K562 (cell line): ENCODE results near the gene CNTNAP4. TPM values are rescaled to one million over a fixed set of nuclear protein-coding genes. Genes with fewer than 3 reads are reported as not detected.

ENCODE experiments used
- ATAC-seq: fragments of 200-7000 bp; cut with Tn5 transposase; 3 replicates; pipeline ENCODE4 v1.9.1; 2020; ENCODE audit warnings: moderate library complexity
- BruUV-seq: library from RNA; stranded (reverse); fragments of 400-500 nt; replicated peaks from 2 replicates; lab custom pipeline; 2021; lab: Mats Ljungman, UMichigan
- CTCF ChIA-PET: fragments of 300-600 bp; formaldehyde crosslinking; extraction: SDS; loops from one replicate; lab custom pipeline; 2021; ENCODE audit warnings: low intra/inter-chr PET ratio; lab: Yijun Ruan, JAX
- POLR2A ChIA-PET: fragments of 300-600, 350-650 bp; sonication (Branson Sonifier 250); formaldehyde crosslinking; extraction: SDS; loops from one replicate; lab custom pipeline; 2021; ENCODE audit warnings: antibody characterized with exemption, inconsistent platforms; lab: Yijun Ruan, JAX
- DNase-seq, 4 experiments: peaks; one replicate each; pipeline versions ENCODE4 v3.0.0 to v3.0.0-alpha.2; 2011 to 2018; ENCODE audit warnings: low spot score in 3 of 4, mixed read lengths in 3 of 4; ENCODE audit errors: extremely low read depth in 1 of 4
- FAIRE-seq: peaks from 2 replicates; lab custom pipeline; 2011; peaks lifted over from hg19 to GRCh38; lab: Jason Lieb, UNC
- H2AFZ ChIP-seq: 2 replicates; pipeline ENCODE4 v1.6.0; 2011; ENCODE audit warnings: low read depth, low read length, control low read depth, inconsistent platforms
- H3K27ac ChIP-seq: fragments of 200-600 bp; 3 replicates; pipeline ENCODE4 v1.8.0; 2011; ENCODE audit warnings: low read depth, mild to moderate bottlenecking, control low read depth, inconsistent platforms, low read length, moderate library complexity, mixed read lengths; ENCODE audit errors: extremely low read depth
- H3K27me3 ChIP-seq, 2 experiments: fragments of 300-600 bp in 1 of 2; 2 replicates in 1 of 2; 3 replicates in 1 of 2; pipeline versions ENCODE4 v1.6.0 to v1.8.0; 2011; ENCODE audit warnings: inconsistent platforms in 2 of 2, low read length in 2 of 2, mild to moderate bottlenecking in 1 of 2, mixed read lengths in 1 of 2, moderate library complexity in 1 of 2; ENCODE audit not compliant: control insufficient read depth in 2 of 2, insufficient read depth in 2 of 2
- H3K36me3 ChIP-seq: fragments of 300-600 bp; 3 replicates; pipeline ENCODE4 v1.8.0; 2011; ENCODE audit warnings: mild to moderate bottlenecking, low read length, inconsistent platforms; ENCODE audit not compliant: control insufficient read depth, insufficient read depth
- H3K4me1 ChIP-seq, 2 experiments: fragments of 200-600 bp in 1 of 2; replicated peaks in 1 of 2; 2 replicates in 1 of 2; 3 replicates in 1 of 2; pipeline versions ENCODE4 v1.5.1 to v1.8.0; 2011; ENCODE audit warnings: inconsistent platforms in 2 of 2, low read length in 2 of 2, mild to moderate bottlenecking in 1 of 2, mixed read lengths in 1 of 2, moderate library complexity in 1 of 2; ENCODE audit not compliant: control insufficient read depth in 2 of 2, insufficient read depth in 2 of 2
- H3K4me2 ChIP-seq: 2 replicates; pipeline ENCODE4 v1.6.1; 2011; ENCODE audit warnings: low read length, control low read depth, inconsistent platforms, mixed read lengths; ENCODE audit not compliant: insufficient read depth
- H3K4me3 ChIP-seq: fragments of 200-600 bp; sonication (generic), shearing (Covaris generic); 2 replicates; pipeline ENCODE4 v1.5.1; 2016; ENCODE audit warnings: control low read depth, inconsistent platforms
- H3K79me2 ChIP-seq: fragments of 200-600 bp; 3 replicates; pipeline ENCODE4 v1.8.0; 2011; ENCODE audit warnings: low read length, inconsistent platforms; ENCODE audit not compliant: control insufficient read depth, insufficient read depth
- H3K9ac ChIP-seq, 2 experiments: 2 replicates each; pipeline versions ENCODE4 v1.6.0 to v1.6.1; 2011; ENCODE audit warnings: low read depth in 2 of 2, low read length in 2 of 2, control low read depth in 1 of 2, inconsistent platforms in 1 of 2, mild to moderate bottlenecking in 1 of 2, mixed read lengths in 1 of 2; ENCODE audit not compliant: insufficient read depth in 1 of 2
- H3K9me1 ChIP-seq: one replicate; pipeline ENCODE4 v1.6.0; 2011; ENCODE audit warnings: inconsistent platforms, mild to moderate bottlenecking, low read length, moderate library complexity; ENCODE audit not compliant: control insufficient read depth, insufficient read depth
- H3K9me3 ChIP-seq: replicated peaks from 2 replicates; pipeline ENCODE4 v1.5.1; 2011; ENCODE audit warnings: low read depth, low read length, inconsistent platforms; ENCODE audit not compliant: control insufficient read depth, insufficient read depth
- H4K20me1 ChIP-seq: replicated peaks from 2 replicates; pipeline ENCODE4 v1.6.1; 2011; ENCODE audit warnings: low read length, inconsistent platforms, mixed read lengths; ENCODE audit not compliant: control insufficient read depth, insufficient read depth
- CBX3 ChIP-seq, 2 experiments: IDR thresholded peaks; 1 replicate in 1 of 2; 2 replicates in 1 of 2; pipeline ENCODE4 v1.6.1; 2012; ENCODE audit warnings: inconsistent platforms in 2 of 2, low read length in 2 of 2, borderline replicate concordance in 1 of 2, control low read depth in 1 of 2
- CEBPZ ChIP-seq: fragments of 150-350 bp; IDR thresholded peaks from 2 replicates; pipeline ENCODE4 v1.6.1; 2014; ENCODE audit warnings: low read depth, mild to moderate bottlenecking, low read length, borderline replicate concordance
- CHCHD3 ChIP-seq: fragments of 250-450 bp; sonication (Bioruptor Pico); IDR thresholded peaks from 2 replicates; pipeline ENCODE4 v2.1.2; 2022; ENCODE audit warnings: mild to moderate bottlenecking
- DLX4 ChIP-seq: fragments of 250-450 bp; sonication (Bioruptor Pico); IDR thresholded peaks from 2 replicates; pipeline ENCODE4 v1.6.1; 2021; ENCODE audit warnings: mild to moderate bottlenecking
- HDAC8 ChIP-seq: fragments of 450-650 bp; IDR thresholded peaks from 2 replicates; pipeline ENCODE4 v1.6.1; 2016; ENCODE audit warnings: mild to moderate bottlenecking, missing genetic modification characterization, moderate library complexity, missing compliant biosample characterization
- PHB ChIP-seq: fragments of 250-450 bp; sonication (Bioruptor Pico); IDR thresholded peaks from 2 replicates; pipeline ENCODE4 v1.5.0; 2021
- RCOR1 ChIP-seq, 2 experiments: IDR thresholded peaks; 2 replicates each; pipeline ENCODE4 v1.6.1; 2012; ENCODE audit warnings: low read depth in 2 of 2, low read length in 2 of 2, borderline replicate concordance in 1 of 2, improper control_type of control experiment in 1 of 2
- STAT5B ChIP-seq: fragments of 250-450 bp; sonication (Bioruptor Pico); IDR thresholded peaks from 2 replicates; pipeline ENCODE4 v1.8.0; 2021; ENCODE audit warnings: mild to moderate bottlenecking, inconsistent platforms
- TFAM ChIP-seq: fragments of 250-450 bp; sonication (Bioruptor Pico); conservative IDR thresholded peaks from 2 replicates; pipeline ENCODE4 v1.5.0; 2021; ENCODE audit warnings: mild to moderate bottlenecking, moderate library complexity
- WGBS: fragments of 100-300 bp; shearing (Covaris generic); methylation state at CpG from one replicate; pipeline ENCODE4 v1.1.6; 2016; ENCODE audit warnings: low coverage, mixed read lengths; ENCODE audit not compliant: insufficient coverage; ENCODE audit errors: missing lambda C conversion rate; 5-methylcytosine and 5-hydroxymethylcytosine counted together
- in situ Hi-C: fragments of 300-500 bp; cut with MboI; formaldehyde crosslinking; loops from 4 replicates; pipeline ENCODE4 v1.15.0; 2018; ENCODE audit warnings: inconsistent platforms, mixed read lengths
- intact Hi-C: fragments of 100-400 bp; cut with micrococcal nuclease; formaldehyde crosslinking; loops from 2 replicates; pipeline ENCODE4 v1.14.2; 2022
- polyA plus RNA-seq, 8 experiments: library from polyadenylated mRNA; depleted of rRNA in 4 of 8; stranded (reverse) in 5 of 8; unstranded in 3 of 8; fragments of >200 nt; fragmentation: Nextera tagmentation in 2 of 8; fragmentation: Illumina TruSeq in 1 of 8; extraction: Ambion mirVana in 2 of 8; extraction: Trizol in 1 of 8; gene quantifications; 2 replicates each; pipeline versions ENCODE4 v1.2.1 to v1.2.3, GENCODE V29; 2011 to 2014; ENCODE audit warnings: inconsistent platforms in 1 of 8, missing spikeins in 1 of 8
- total RNA-seq, 7 experiments: library from RNA; depleted of rRNA in 6 of 7; stranded (reverse); fragments of >200 nt in 6 of 7; fragmentation: Illumina TruSeq in 2 of 7; extraction: Trizol in 2 of 7; gene quantifications; 2 replicates each; pipeline versions ENCODE4 v1.2.1 to v1.2.3, GENCODE V29; 2011 to 2021; ENCODE audit warnings: low replicate concordance in 1 of 7

The CNTNAP4 gene
- total and polyA plus RNA-seq, 9 of the 15 experiments (the other 6 are each of a cell fraction or from before 2014, with no cell fraction given): not detected

GRCh38 chr16:76277460-76278030 lies 344 bp downstream of the CNTNAP4 start:
- BruUV-seq: no TSS peak
- Histone ChIP-seq H3K36me3 (no peaks in the 10 kb centered on the region), H3K9ac (no peak overlapping the region), H4K20me1 (no peaks in the 10 kb centered on the region), H3K79me2 (no peaks in the 10 kb centered on the region), H3K4me2 (no peak overlapping the region), H3K4me3 (no peak overlapping the region), H3K9me1 (no peaks in the 10 kb centered on the region), H2AFZ (no peak overlapping the region), H3K9me3 (no peaks in the 10 kb centered on the region), H3K27me3 (no peaks in the 10 kb centered on the region), H3K27ac (no peak overlapping the region), H3K4me1 (no peaks in the 10 kb centered on the region)
- FAIRE-seq (no peak), ATAC-seq (no peak), DNase-seq (no peak)
- ChIA-PET POLR2A (no interaction called here), CTCF (no interaction called here)
- TF ChIP-seq TFAM (CRISPR knock-in tag) (no peak), HDAC8 (no peak), PHB (no peak), STAT5B (CRISPR knock-in tag) (no peak), DLX4 (CRISPR knock-in tag) (no peak), CHCHD3 (CRISPR knock-in tag) (no peak), CBX3 (IDR thresholded peaks at IDR 0.05; ENCODE audit: borderline replicate concordance in 1 of 2, low read length in 2 of 2) (no peak), CEBPZ (no peak), RCOR1 (IDR thresholded peaks at IDR 0.05; ENCODE audit: borderline replicate concordance in 1 of 2, low read depth in 2 of 2, low read length in 2 of 2) (no peak)
- in situ Hi-C loops: no loop called here
- 2% methylated on average over 8 of the region's 9 CpGs for WGBS
- intact Hi-C loops: no loop called here
